GM19238 (cell line): ENCODE measurements around the gene KMT2B.

Source experiments
- DNase-seq: peaks from one replicate; pipeline ENCODE4 v3.0.0; 2011; ENCODE audit warnings: low spot score; ENCODE audit not compliant: insufficient read length

Gene KMT2B

GRCh38 chr19:35777086-35777841 is 59.5 kb downstream of the KMT2B start:
- DNase-seq, result no peak

- no peak for DNase-seq
Observed at GRCh38 chr19:35777961-35778360, 60.2 kb downstream of the KMT2B start.

GRCh38 chr19:35779033-35779432 is 61.2 kb downstream of the KMT2B start:
- DNase-seq, result no peak

GRCh38 chr19:35780058-35780457 is 62.3 kb downstream of the KMT2B start:
- DNase-seq, result no peak

- DNase-seq, result no peak
Observed at GRCh38 chr19:35780717-35781116, 62.9 kb downstream of the KMT2B start.

GRCh38 chr19:35781650-35782049 is 63.8 kb downstream of the KMT2B start:
- DNase-seq, result no peak

GRCh38 chr19:35782589-35782988 is 64.8 kb downstream of the KMT2B start:
- DNase-seq, result no peak

- no peak for DNase-seq
Observed at GRCh38 chr19:35783469-35784434, 65.9 kb downstream of the KMT2B start.

- DNase-seq, result no peak
Observed at GRCh38 chr19:35784503-35785338, 66.9 kb downstream of the KMT2B start.

- no peak for DNase-seq
Observed at GRCh38 chr19:35785339-35785627, 67.5 kb downstream of the KMT2B start.

- DNase-seq, result no peak
Observed at GRCh38 chr19:35786299-35787160, 68.7 kb downstream of the KMT2B start.

- DNase-seq, result no peak
Observed at GRCh38 chr19:35787227-35787799, 69.5 kb downstream of the KMT2B start.
